ENCODE data around the gene ACER1. TPM values are rescaled to one million over a fixed set of nuclear protein-coding genes. Genes with fewer than 3 reads are reported as not detected.

Gene ACER1
- total and polyA plus RNA-seq, 2 experiments from 2014 or later = not detected

GRCh38 chr19:6260912-6261650, 72.3 kb downstream of the ACER1 start:
- Mint-ChIP-seq H3K4me1 (peaks cover 11% of the 10 kb centered on the region), H3K4me3 (no peak overlapping the region), H3K9me3 (no peaks in the 10 kb centered on the region), H3K27ac (no peak overlapping the region), H3K27me3 (ENCODE audit: insufficient read depth, low read depth, poor library complexity) (peaks cover 13% of the 10 kb centered on the region), H3K36me3 (ENCODE audit: low read depth) (peaks cover 61% of the 10 kb centered on the region)
- no peaks in the 10 kb centered on the region for H3K27me3 ChIP-seq (ENCODE audit: insufficient read depth)
- peaks cover 76% of the 10 kb centered on the region for H3K79me2 ChIP-seq (replicated peaks; ENCODE audit: insufficient read depth)
- TF ChIP-seq CTCF (conservative IDR thresholded peaks at IDR 0.05; ENCODE audit: low read depth in 2 of 2) (peak; percentile 66 to 71), EZH2 (IDR thresholded peaks at IDR 0.05; ENCODE audit: low read depth, unreplicated experiment) (no peak)
- H2AFZ ChIP-seq = no peak overlapping the region
- peaks cover 28% of the 10 kb centered on the region for H4K20me1 ChIP-seq (replicated peaks; ENCODE audit: insufficient read depth)
- H3K4me1 ChIP-seq (ENCODE audit: insufficient read depth) = 0 out of 2 replicates have a peak, but pooled peaks cover 6% of the 10 kb centered on the region
- peak; percentile 82 for DNase-seq (ENCODE audit: low spot score)
- H3F3A ChIP-seq (replicated peaks; ENCODE audit: low read depth) = no peaks in the 10 kb centered on the region
- peak; percentile 97 for ATAC-seq
- H3K36me3 ChIP-seq (ENCODE audit: insufficient read depth) = no peaks in the 10 kb centered on the region
- peak overlapping the region; percentile 66; the same call in 1 of the 2 replicates for H3K27ac ChIP-seq (ENCODE audit: low read depth)
- H3K9me2 ChIP-seq (ENCODE audit: insufficient read depth) = no peaks in the 10 kb centered on the region
- no peak overlapping the region for H3K4me3 ChIP-seq
- no peak overlapping the region for H3K4me2 ChIP-seq

- DNase-seq (ENCODE audit: low spot score) = no peak
- peaks cover 76% of the 10 kb centered on the region for H3K79me2 ChIP-seq (replicated peaks; ENCODE audit: insufficient read depth)
These were observed 73.0 kb downstream of the ACER1 start for GRCh38 chr19:6260376-6260775.

GRCh38 chr19:6259312-6259861, 74.0 kb downstream of the ACER1 start:
- H3K4me2 ChIP-seq = no peak overlapping the region
- no peaks in the 10 kb centered on the region for H3K36me3 ChIP-seq (ENCODE audit: insufficient read depth)
- no peak overlapping the region for H3K27ac ChIP-seq (ENCODE audit: low read depth)
- H3K79me2 ChIP-seq (replicated peaks; ENCODE audit: insufficient read depth) = peaks cover 76% of the 10 kb centered on the region
- no peak overlapping the region for H3K4me3 Mint-ChIP-seq
- no peak overlapping the region for H2AFZ ChIP-seq
- DNase-seq (ENCODE audit: low spot score) (no peak), ATAC-seq (no peak)
- no peaks in the 10 kb centered on the region for H3K9me2 ChIP-seq (ENCODE audit: insufficient read depth)
- H3K27me3 ChIP-seq (ENCODE audit: insufficient read depth) = no peaks in the 10 kb centered on the region
- peaks cover 15% of the 10 kb centered on the region for H3K4me1 Mint-ChIP-seq
- no peaks in the 10 kb centered on the region for H3F3A ChIP-seq (replicated peaks; ENCODE audit: low read depth)
- no peaks in the 10 kb centered on the region for H3K9me3 Mint-ChIP-seq
- TF ChIP-seq EZH2 (IDR thresholded peaks at IDR 0.05; ENCODE audit: low read depth, unreplicated experiment) (no peak), CREB1 (CRISPR knock-in tag; IDR thresholded peaks at IDR 0.05; ENCODE audit: low read depth) (no peak), ZNF114 (CRISPR knock-in tag; IDR thresholded peaks at IDR 0.05) (no peak)
- H3K4me1 ChIP-seq (ENCODE audit: insufficient read depth) = peaks cover 3% of the 10 kb centered on the region; the same call in 1 of the 2 replicates
- H3K4me3 ChIP-seq = no peak overlapping the region
- no peak overlapping the region for H3K27ac Mint-ChIP-seq
- peaks cover 14% of the 10 kb centered on the region for H3K27me3 Mint-ChIP-seq (ENCODE audit: insufficient read depth, low read depth, poor library complexity)
- H3K36me3 Mint-ChIP-seq (ENCODE audit: low read depth) = peaks cover 59% of the 10 kb centered on the region
- peaks cover 31% of the 10 kb centered on the region for H4K20me1 ChIP-seq (replicated peaks; ENCODE audit: insufficient read depth)

More at GRCh38 chr19:6260376-6260775, 73.0 kb downstream of the ACER1 start:
- TF ChIP-seq ZNF331 (CRISPR knock-in tag; IDR thresholded peaks at IDR 0.05; ENCODE audit: low read depth) (no peak), EZH2 (IDR thresholded peaks at IDR 0.05; ENCODE audit: low read depth, unreplicated experiment) (no peak), CREB1 (CRISPR knock-in tag; IDR thresholded peaks at IDR 0.05; ENCODE audit: low read depth) (no peak), POLR2AphosphoS5 (IDR thresholded peaks at IDR 0.05; ENCODE audit: low read depth) (no peak), JUNB (IDR thresholded peaks at IDR 0.05; ENCODE audit: unreplicated experiment) (no peak), STAT1 (IDR thresholded peaks at IDR 0.05; ENCODE audit: unreplicated experiment) (no peak)
- Mint-ChIP-seq H3K36me3 (ENCODE audit: low read depth) (peaks cover 64% of the 10 kb centered on the region), H3K27ac (no peak overlapping the region), H3K4me3 (no peak overlapping the region), H3K9me3 (no peaks in the 10 kb centered on the region), H3K4me1 (peaks cover 11% of the 10 kb centered on the region), H3K27me3 (ENCODE audit: insufficient read depth, low read depth, poor library complexity) (peaks cover 13% of the 10 kb centered on the region)
- Histone ChIP-seq H3K4me2 (no peak overlapping the region), H3K9me2 (ENCODE audit: insufficient read depth) (no peaks in the 10 kb centered on the region), H3K4me1 (ENCODE audit: insufficient read depth) (0 out of 2 replicates have a peak, but pooled peaks cover 6% of the 10 kb centered on the region), H3K36me3 (ENCODE audit: insufficient read depth) (no peaks in the 10 kb centered on the region), H4K20me1 (replicated peaks; ENCODE audit: insufficient read depth) (peaks cover 28% of the 10 kb centered on the region), H3K27ac (ENCODE audit: low read depth) (no peak overlapping the region), H3F3A (replicated peaks; ENCODE audit: low read depth) (no peaks in the 10 kb centered on the region), H3K27me3 (ENCODE audit: insufficient read depth) (no peaks in the 10 kb centered on the region), H2AFZ (no peak overlapping the region), H3K4me3 (no peak overlapping the region)
- ATAC-seq = no peak
